H1 (cell line): Measurements from ENCODE around the gene NR1H3. TPM values are rescaled to one million over a fixed set of nuclear protein-coding genes. Genes with fewer than 3 reads are reported as not detected.
"Not testable (repeated sequence)": the region's sequence is repeated elsewhere in the genome, so short reads cannot be mapped to it uniquely, and the experiment has no call there.

ENCODE experiments used
- CTCF ChIA-PET: fragments of 300-600 bp; sonication (Branson Sonifier 250); formaldehyde crosslinking; loops from one replicate; lab custom pipeline; 2021; ENCODE audit not compliant: partially characterized antibody; lab: Charles Lee
- POLR2A ChIA-PET: fragments of 300-600 bp; sonication (Branson Sonifier 250); formaldehyde crosslinking; loops from one replicate; lab custom pipeline; 2021; ENCODE audit warnings: inconsistent platforms; ENCODE audit not compliant: partially characterized antibody; lab: Charles Lee
- DNase-seq, 2 experiments: peaks; one replicate each; pipeline versions ENCODE4 v3.0.0 to v3.0.0-alpha.2; 2010 to 2022; ENCODE audit warnings: low spot score in 2 of 2, low read depth in 1 of 2, mixed read lengths in 1 of 2
- FAIRE-seq: peaks from 2 replicates; lab custom pipeline; 2011; peaks lifted over from hg19 to GRCh38; lab: Jason Lieb, UNC
- H2AFZ ChIP-seq: 2 replicates; pipeline ENCODE4 v1.8.1; 2012; ENCODE audit warnings: low read length, inconsistent platforms
- H2AK5ac ChIP-seq: 2 replicates; pipeline ENCODE4 v1.6.1; 2013; ENCODE audit warnings: low read depth, low read length
- H2BK120ac ChIP-seq: replicated peaks from 2 replicates; pipeline ENCODE3; 2013; ENCODE audit warnings: low read depth, low read length, inconsistent platforms
- H2BK12ac ChIP-seq: 2 replicates; pipeline ENCODE4 v1.6.1; 2013; ENCODE audit warnings: low read depth, low read length
- H2BK15ac ChIP-seq: 2 replicates; pipeline ENCODE4 v1.6.1; 2013; ENCODE audit warnings: low read length
- H2BK20ac ChIP-seq: 2 replicates; pipeline ENCODE4 v1.6.1; 2013; ENCODE audit warnings: low read length
- H2BK5ac ChIP-seq: 2 replicates; pipeline ENCODE4 v1.6.1; 2013; ENCODE audit warnings: low read depth, low read length
- H3K14ac ChIP-seq: 2 replicates; pipeline ENCODE4 v1.6.1; 2013; ENCODE audit warnings: inconsistent platforms; ENCODE audit not compliant: insufficient read length
- H3K18ac ChIP-seq: 2 replicates; pipeline ENCODE4 v1.6.1; 2013; ENCODE audit warnings: low read length; ENCODE audit errors: extremely low read depth
- H3K23ac ChIP-seq: 2 replicates; pipeline ENCODE4 v1.6.1; 2013; ENCODE audit warnings: inconsistent platforms; ENCODE audit not compliant: insufficient read length
- H3K23me2 ChIP-seq: 2 replicates; pipeline ENCODE4 v1.6.1; 2013; ENCODE audit warnings: low read depth, low read length
- H3K27ac ChIP-seq: 2 replicates; pipeline ENCODE4 v1.6.1; 2011; ENCODE audit warnings: low read depth, low read length, inconsistent platforms
- H3K27me3 ChIP-seq, 4 experiments: replicated peaks in 1 of 4; 1 replicate in 1 of 4; 2 replicates in 3 of 4; pipeline versions ENCODE4 v1.6.1 to v1.8.1; 2011 to 2013; ENCODE audit warnings: low read length in 3 of 4, mild to moderate bottlenecking in 3 of 4, inconsistent platforms in 2 of 4, mixed read lengths in 2 of 4, moderate library complexity in 1 of 4; ENCODE audit not compliant: control insufficient read depth in 3 of 4, insufficient read depth in 3 of 4; ENCODE audit errors: extremely low read depth in 1 of 4
- H3K36me3 ChIP-seq, 4 experiments: 2 replicates each; pipeline versions ENCODE4 v1.6.1 to v1.8.1; 2011 to 2013; ENCODE audit warnings: mild to moderate bottlenecking in 4 of 4, low read length in 3 of 4, moderate library complexity in 2 of 4, control low read depth in 1 of 4, inconsistent platforms in 1 of 4; ENCODE audit not compliant: insufficient read depth in 4 of 4, control insufficient read depth in 2 of 4
- H3K4ac ChIP-seq: replicated peaks from 2 replicates; pipeline ENCODE3; 2013; ENCODE audit warnings: low read length, low read depth, mixed read lengths, inconsistent platforms; ENCODE audit not compliant: insufficient read length
- H3K4me1 ChIP-seq, 4 experiments: replicated peaks in 1 of 4; 1 replicate in 1 of 4; 2 replicates in 3 of 4; pipeline versions ENCODE4 v1.6.1 to v1.8.1; 2011 to 2013; ENCODE audit warnings: low read length in 3 of 4, inconsistent platforms in 2 of 4, mixed read lengths in 1 of 4; ENCODE audit not compliant: insufficient read depth in 4 of 4, control insufficient read depth in 3 of 4
- H3K4me2 ChIP-seq, 2 experiments: 2 replicates each; pipeline versions ENCODE4 v1.6.1 to v1.8.1; 2011 to 2013; ENCODE audit warnings: low read depth in 2 of 2, low read length in 2 of 2, control low read depth in 1 of 2, inconsistent platforms in 1 of 2, mild to moderate bottlenecking in 1 of 2; ENCODE audit not compliant: insufficient read depth in 1 of 2
- H3K4me3 ChIP-seq, 4 experiments: fragments of 200-600, 300-600 bp in 1 of 4; sonication (generic), shearing (Covaris generic), sonication (Bioruptor Twin) in 1 of 4; 2 replicates each; pipeline versions ENCODE4 v1.5.1 to v1.8.1; 2011 to 2016; ENCODE audit warnings: low read length in 4 of 4, low read depth in 3 of 4, control low read depth in 2 of 4, inconsistent platforms in 2 of 4, mild to moderate bottlenecking in 2 of 4, mixed read lengths in 1 of 4, moderate library complexity in 1 of 4; ENCODE audit not compliant: insufficient read depth in 2 of 4; ENCODE audit errors: extremely low read depth in 1 of 4
- H3K56ac ChIP-seq: replicated peaks from 2 replicates; pipeline ENCODE3; 2013; ENCODE audit warnings: low read depth, mild to moderate bottlenecking, mixed read lengths, low read length, inconsistent platforms; ENCODE audit not compliant: insufficient read length
- H3K79me1 ChIP-seq: 2 replicates; pipeline ENCODE4 v1.6.1; 2013; ENCODE audit warnings: low read depth, low read length, control low read depth
- H3K79me2 ChIP-seq, 2 experiments: 2 replicates each; pipeline versions ENCODE4 v1.6.1 to v1.8.1; 2012 to 2013; ENCODE audit warnings: low read length in 2 of 2, mild to moderate bottlenecking in 2 of 2, inconsistent platforms in 1 of 2; ENCODE audit not compliant: insufficient read depth in 2 of 2, control insufficient read depth in 1 of 2
- H3K9ac ChIP-seq, 4 experiments: replicated peaks in 1 of 4; 1 replicate in 1 of 4; 2 replicates in 3 of 4; pipeline versions ENCODE4 v1.6.1 to v1.8.1; 2011 to 2013; ENCODE audit warnings: low read depth in 3 of 4, low read length in 3 of 4, control low read depth in 2 of 4, mild to moderate bottlenecking in 2 of 4, moderate library complexity in 2 of 4, inconsistent platforms in 1 of 4; ENCODE audit errors: extremely low read depth in 1 of 4
- H3K9me3 ChIP-seq, 2 experiments: 2 replicates each; pipeline versions ENCODE4 v1.6.1 to v1.8.1; 2012 to 2013; ENCODE audit warnings: mild to moderate bottlenecking in 2 of 2, moderate library complexity in 2 of 2, control low read depth in 1 of 2, inconsistent platforms in 1 of 2, low read depth in 1 of 2, low read length in 1 of 2, mixed read lengths in 1 of 2; ENCODE audit not compliant: insufficient read depth in 2 of 2
- H4K20me1 ChIP-seq, 2 experiments: replicated peaks in 1 of 2; 2 replicates each; pipeline versions ENCODE3 to v1.8.1; 2011 to 2013; ENCODE audit warnings: inconsistent platforms in 2 of 2, low read length in 2 of 2, mild to moderate bottlenecking in 1 of 2; ENCODE audit not compliant: insufficient read depth in 2 of 2, control insufficient read depth in 1 of 2
- H4K5ac ChIP-seq: 2 replicates; pipeline ENCODE4 v1.6.1; 2013; ENCODE audit warnings: low read length, low read depth, mixed read lengths, inconsistent platforms; ENCODE audit not compliant: insufficient read length
- H4K8ac ChIP-seq: 2 replicates; pipeline ENCODE4 v1.8.0; 2013; ENCODE audit warnings: mild to moderate bottlenecking, moderate library complexity, low read length, inconsistent platforms; ENCODE audit not compliant: insufficient read depth; ENCODE audit errors: extremely low read depth
- H4K91ac ChIP-seq: replicated peaks from 2 replicates; pipeline ENCODE3; 2013; ENCODE audit warnings: low read length, mixed read lengths, inconsistent platforms; ENCODE audit not compliant: insufficient read length
- WGBS, 2 experiments: shearing (Covaris generic) in 1 of 2; methylation state at CpG; one replicate each; pipeline versions ENCODE4 v1.1.6 to v1.1.7; 2013 to 2015; ENCODE audit warnings: low lambda C conversion rate in 2 of 2, mixed read lengths in 2 of 2, inconsistent platforms in 1 of 2, low coverage in 1 of 2, missing lambda C conversion rate in 1 of 2; ENCODE audit not compliant: insufficient replicate concordance in 2 of 2, insufficient coverage in 1 of 2, insufficient read length in 1 of 2; ENCODE audit errors: extremely low coverage in 1 of 2, missing lambda C conversion rate in 1 of 2; 5-methylcytosine and 5-hydroxymethylcytosine counted together
- polyA plus RNA-seq, 7 experiments: library from polyadenylated mRNA; depleted of rRNA in 3 of 7; stranded (reverse) in 5 of 7; unstranded in 2 of 7; fragments of >200 nt in 5 of 7; fragments of 200-250 nt in 2 of 7; gene quantifications; 1 replicate in 5 of 7; 2 replicates in 1 of 7; 4 replicates in 1 of 7; pipeline versions ENCODE4 v1.2.1 to v1.2.3, GENCODE V29; 2011 to 2013; ENCODE audit warnings: missing spikeins in 2 of 7, mixed read lengths in 2 of 7
- total RNA-seq: library from RNA; stranded (reverse); fragmentation: NEBNext Ultra II Directional; extraction: Animal tissue kit (Norgen Biotek cat#: 25700); gene quantifications from 2 replicates; pipeline ENCODE4 v1.2.1, GENCODE V29; 2021

Gene NR1H3
- total and polyA plus RNA-seq, 2 of the 8 experiments (the other 6 are each of a cell fraction or from before 2014, with no cell fraction given), result 19.9 to 42.1 TPM

DNA sequence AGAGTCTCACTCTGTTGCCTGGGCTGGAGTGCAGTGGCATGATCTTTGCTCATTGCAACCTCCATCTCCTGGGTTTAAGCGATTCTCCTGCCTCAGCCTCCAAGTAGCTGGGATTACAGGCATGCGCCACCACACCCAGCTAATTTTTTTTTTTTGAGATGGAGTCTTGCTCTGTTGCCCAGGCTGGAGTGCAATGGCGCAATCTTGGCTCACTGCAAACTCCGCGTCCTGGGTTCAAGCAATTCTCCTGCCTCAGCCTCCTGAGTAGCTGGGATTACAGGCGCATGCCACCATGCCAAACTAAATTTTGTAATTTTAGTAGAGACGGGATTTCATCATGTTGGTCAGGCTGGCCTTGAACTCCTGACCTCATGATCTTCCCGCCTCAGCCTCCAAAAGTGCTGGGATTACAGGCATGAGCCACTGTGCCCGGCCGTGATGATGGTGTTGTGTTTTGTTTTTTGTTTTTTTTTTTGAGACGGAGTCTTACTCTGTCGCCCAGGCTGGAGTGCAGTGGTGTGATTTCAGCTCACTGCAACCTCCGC, 49.7 kb upstream of the NR1H3 start:
- POLR2A ChIA-PET, result interaction anchor here (0.8 to 4.1 kb wide), 4 partner anchors 21 to 507 kb away, joined by 3 to 23 read pairs (median 3); partner anchors contain the start of genes ARHGAP1, PACSIN3 and ZNF408

More for the DNA sequence above, 49.7 kb upstream of the NR1H3 start:
- FAIRE-seq, H4K20me1 ChIP-seq, H3K4ac ChIP-seq, H2BK15ac ChIP-seq, H2AK5ac ChIP-seq, H3K27me3 ChIP-seq, H3K9ac ChIP-seq, H3K79me1 ChIP-seq, H3K9me3 ChIP-seq, H3K27ac ChIP-seq, H2BK120ac ChIP-seq, H2AFZ ChIP-seq, H3K14ac ChIP-seq, H3K56ac ChIP-seq, H3K79me2 ChIP-seq, H3K23ac ChIP-seq, H3K18ac ChIP-seq, H4K8ac ChIP-seq, H2BK12ac ChIP-seq, H4K91ac ChIP-seq, H4K5ac ChIP-seq, H3K4me1 ChIP-seq, H3K4me2 ChIP-seq, H3K23me2 ChIP-seq, H2BK5ac ChIP-seq, DNase-seq, H3K4me3 ChIP-seq, H3K36me3 ChIP-seq, H2BK20ac ChIP-seq: not testable (repeated sequence)
- CTCF ChIA-PET, result interaction anchor here (0.6 to 21.5 kb wide), 6 partner anchors 14 to 63 kb away, joined by 3 to 247 read pairs (median 4); partner anchors contain the start of genes ARFGAP2 and PACSIN3
- WGBS, 2 experiments, result 94% methylated on average over 13 of the region's 13 CpGs; no CpG with 5 or more reads in 1 of the 2 experiments
